Ramos (cell line): Measurements from ENCODE around the gene OAT.

Experiments used
- in situ Hi-C: fragments of 300-500 bp; cut with MboI; formaldehyde crosslinking; loops from one replicate; pipeline ENCODE4 v1.14.3; 2022; ENCODE audit warnings: low sequenced_read_pairs; ENCODE audit not compliant: unreplicated experiment

OAT gene

DNA sequence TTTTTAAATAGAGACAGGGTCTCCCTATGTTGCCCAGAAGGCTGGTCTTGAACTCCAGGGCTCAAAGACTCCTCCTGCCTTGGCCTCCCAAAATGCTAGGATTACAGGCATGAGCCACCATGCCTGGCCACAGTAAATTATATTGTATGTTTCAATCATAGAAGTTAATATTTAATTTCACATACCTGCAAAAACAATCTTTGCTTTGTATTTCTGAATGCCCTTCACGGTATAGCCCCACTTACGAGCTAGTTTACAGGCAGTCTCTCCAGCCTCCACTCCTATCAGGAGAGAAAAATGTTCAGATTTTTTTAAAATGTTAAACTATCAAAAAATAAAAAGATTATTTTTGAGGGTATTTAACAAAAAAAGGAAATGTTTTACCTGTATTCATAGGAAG lies 10.4 kb downstream of the OAT start:
- in situ Hi-C loops: no loop called here

DNA sequence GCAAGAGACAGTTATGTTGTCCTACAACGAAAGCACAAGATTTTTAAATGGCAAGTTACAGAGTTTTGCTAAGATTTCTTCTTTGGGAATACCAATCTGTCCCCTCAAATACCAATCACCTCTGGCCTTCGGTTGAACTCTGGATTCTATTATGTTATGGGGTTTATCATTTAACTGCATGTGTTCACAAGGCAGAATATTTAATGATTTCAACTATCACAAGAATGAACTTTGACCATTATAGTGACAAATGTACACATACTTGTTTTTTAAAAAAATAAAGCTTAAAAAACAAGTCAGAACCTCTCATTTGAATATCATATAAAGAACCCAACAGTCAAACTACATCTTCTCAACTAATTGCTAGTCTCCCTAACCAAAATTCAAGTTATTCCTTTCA lies 11.3 kb downstream of the OAT start:
- in situ Hi-C loops: no loop called here

DNA sequence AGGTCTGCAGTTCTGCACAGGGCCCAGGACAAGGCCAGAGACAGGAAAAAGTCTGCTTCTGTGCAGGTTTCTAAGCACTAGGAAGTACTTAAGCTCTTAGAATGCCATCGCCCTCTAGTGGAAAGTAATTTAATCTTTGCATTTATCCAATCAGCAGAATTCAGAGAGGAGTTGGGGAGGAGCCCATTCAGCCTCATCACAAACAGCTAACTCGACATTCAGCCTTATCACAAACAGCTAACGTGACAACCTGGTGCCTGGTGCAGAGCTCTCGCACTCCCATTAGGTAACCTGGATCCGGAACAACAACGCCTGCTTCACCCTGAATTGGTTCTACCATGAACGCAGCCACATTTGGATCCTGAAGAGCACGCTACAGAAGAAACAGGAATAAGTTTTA lies 15.2 kb downstream of the OAT start:
- in situ Hi-C loops: no loop called here

DNA sequence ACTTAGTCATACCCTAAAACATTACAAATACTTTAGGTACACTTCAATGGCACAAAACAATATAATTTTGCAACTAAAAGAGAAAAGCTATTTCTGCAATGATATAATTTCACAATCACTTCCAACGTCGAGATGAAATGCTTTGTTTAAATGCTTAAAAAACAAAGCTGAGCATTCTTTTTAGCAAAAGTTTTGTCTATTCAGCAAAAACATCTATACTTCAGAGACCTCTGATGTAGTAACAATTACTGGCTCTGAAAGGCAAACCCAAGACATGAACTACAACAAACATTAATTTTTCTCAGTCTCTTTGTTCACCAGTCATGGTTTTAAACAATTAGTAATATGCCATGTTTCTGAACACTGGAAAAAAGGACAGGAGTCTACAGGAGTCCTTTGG lies 16.4 kb downstream of the OAT start:
- in situ Hi-C loops: no loop called here

DNA sequence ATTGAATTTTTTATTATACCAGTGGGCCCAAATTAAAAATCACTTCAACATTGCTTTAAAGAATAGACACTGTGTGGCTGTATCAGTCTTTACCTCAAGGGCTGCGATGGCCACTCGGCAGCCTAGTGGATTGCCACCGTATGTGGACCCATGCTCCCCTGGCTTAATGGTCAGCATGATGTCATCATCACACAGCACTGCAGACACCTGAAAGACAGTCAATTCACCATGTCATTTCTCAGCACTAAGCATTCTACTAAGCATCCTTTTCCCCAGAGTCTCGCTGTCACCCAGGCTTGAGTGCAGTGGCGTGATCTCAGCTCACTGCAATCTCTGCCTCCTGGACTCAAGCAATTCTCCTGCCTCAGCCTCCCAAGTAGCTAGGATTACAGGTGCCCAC lies 17.1 kb downstream of the OAT start:
- in situ Hi-C loops: no loop called here

DNA sequence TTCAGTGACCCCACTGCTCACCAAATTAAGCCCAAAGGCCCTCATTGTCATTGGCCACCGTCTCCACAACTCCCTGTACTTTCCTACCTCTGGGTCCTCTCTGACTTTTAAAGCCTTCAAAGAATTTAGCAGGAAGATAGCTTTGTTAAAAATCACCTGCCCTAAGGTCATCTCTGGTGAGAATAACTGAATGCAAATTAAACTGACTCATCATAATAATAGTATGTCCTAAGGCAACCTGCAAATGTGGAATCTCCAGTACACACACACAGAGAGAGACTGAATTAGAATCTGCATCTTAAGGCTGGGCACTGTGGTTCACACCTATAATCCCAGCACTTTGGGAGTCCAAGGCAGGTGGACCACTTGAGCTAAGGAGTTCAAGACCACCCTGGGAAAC lies 24.1 kb downstream of the OAT start:
- in situ Hi-C loops: no loop called here

DNA sequence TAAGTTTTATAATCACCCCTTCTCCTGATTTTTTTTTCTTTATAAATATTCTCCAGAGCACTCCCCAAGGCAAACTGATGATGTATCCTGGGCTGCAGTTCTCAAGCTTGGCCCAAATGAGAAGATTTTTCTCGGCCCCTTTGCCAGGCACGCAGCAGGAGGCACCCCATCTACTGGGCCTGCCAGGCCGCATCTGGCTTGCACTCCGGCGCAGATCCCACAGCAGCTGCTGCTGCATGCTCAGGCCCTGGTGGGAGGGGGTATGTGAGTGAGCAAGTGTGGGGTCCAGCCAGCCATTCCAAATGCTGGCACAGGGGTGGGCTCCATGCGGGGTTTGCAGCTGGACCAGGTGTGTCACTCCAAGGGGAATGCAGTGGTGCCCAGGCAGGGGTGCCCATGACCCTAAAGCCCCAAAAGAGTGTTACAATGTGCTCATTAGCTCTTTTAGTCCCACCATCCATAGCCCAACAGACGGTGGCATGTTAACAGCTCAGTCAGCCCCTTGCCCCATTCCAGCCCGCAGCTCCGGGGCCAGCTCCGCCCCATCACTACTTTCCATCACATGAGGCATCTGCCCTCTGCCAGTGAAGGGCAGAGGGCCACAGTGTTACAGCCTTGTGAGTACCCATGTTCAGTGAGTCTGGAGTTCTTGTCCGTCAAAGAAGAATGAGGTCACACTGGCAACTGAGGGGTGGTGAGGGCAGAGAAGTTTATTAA lies 25.9 kb downstream of the OAT start:
- in situ Hi-C loops: no loop called here

DNA sequence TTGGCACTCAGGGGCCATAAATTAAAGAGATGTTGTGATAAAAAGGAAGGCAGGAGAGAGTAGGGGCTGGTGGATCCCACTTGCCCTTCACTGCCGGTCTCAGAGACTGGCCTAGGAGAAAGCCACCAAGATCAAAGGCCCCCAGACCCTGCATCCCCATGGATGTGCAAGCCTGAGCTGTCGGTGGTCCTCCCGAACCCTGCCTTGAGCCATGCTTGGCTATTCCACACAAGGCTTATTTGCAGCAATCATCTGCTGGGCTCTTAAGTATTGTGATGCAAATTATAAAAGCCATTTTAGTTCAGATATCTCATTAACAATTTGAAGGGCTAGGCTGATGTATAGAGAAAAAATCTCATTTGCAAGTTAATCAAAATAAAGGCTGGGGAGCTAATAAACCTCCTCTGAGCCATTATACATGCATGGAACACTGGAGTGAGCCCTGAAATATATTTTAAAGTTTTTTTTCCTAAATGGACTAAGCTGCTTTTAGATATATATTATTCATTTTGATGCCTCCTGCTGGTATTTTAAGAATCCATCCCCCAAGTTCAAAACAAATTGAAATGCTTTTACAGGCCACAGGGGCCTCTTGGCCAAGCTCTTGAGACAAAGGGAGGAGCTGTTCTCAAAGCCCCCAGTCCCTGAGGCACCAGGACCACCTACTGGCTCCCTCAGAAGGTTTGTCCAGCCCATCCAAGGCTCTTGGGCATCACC lies 28.1 kb downstream of the OAT start:
- in situ Hi-C loops: no loop called here

DNA sequence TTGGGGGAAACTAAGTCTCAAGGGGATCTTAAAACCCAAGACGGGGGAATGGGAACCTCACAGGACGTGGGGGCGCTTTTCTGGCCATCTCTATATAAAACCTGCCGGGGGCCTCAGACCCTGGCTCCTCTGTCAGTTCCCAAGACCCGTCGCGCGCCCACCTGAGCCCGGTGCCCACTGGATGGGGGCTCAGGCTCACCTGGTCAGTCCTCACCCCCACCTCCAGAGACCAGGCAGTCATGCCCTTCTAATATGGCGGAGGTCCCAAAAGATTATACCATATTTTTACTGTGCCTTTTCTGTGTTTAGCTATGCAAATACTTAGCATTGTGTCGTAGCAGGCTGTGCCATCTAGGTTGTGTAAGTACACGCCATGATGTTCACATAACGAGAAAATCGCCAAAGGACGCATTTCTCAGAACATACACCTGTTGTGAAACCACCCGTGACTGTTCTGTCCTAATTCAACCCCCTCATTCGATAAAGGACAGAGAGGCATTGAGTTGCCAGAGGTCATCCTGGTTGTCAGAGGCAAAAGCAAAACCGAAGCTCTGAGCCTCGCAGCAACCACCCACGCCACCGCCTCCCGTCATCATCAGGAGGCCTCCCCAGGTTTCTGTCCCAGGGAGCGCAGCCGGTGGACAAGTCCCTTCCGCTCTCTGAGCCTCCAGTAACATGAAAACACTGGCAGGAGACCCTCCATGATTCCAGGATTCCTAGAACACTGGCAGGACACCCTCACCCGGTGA lies 28.9 kb downstream of the OAT start:
- in situ Hi-C loops: loop anchor here (5.0 to 10.0 kb wide), 2 partner anchors 392 to 815 kb away; no protein-coding TSS in a partner anchor

DNA sequence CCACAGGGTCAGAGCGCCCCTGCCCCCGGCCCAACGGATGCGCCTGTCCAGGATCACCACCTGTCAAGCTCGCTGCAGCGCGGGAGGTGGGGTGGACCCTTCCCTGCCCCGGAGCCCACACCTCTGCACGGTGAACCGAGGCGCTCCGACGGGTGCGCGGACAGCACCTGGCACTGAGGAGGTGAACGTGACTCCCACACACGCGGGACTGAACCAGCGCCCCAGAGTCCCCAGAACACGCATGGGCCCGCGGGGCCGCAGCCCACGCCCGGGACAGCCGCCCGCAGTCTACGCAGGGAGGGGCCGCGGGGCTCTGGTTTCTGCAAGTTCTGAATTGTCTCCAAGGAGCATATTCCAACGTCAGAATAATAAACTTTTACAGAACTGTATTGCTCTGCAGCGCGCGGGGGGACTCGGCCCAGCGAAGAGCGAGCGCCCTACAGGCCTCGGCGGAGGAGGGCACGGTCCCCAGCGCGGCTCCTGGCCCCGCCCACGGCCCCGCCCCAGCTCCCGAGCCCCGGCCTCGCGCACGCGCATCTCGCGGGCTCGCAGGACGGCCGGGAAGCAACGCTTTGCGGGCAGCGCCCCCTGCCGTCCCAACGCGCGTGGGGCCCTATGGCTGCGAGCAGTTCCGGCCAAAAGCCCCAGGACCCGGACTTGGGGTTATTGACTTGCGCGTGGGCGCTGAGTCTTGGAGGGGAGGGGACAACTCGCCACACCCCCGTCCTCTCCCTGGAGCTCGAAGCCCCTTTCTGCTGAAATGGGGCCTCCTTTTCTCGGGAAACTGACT lies 29.7 kb downstream of the OAT start:
- in situ Hi-C loops: loop anchor here (5.0 to 10.0 kb wide), 2 partner anchors 392 to 814 kb away; no protein-coding TSS in a partner anchor

DNA sequence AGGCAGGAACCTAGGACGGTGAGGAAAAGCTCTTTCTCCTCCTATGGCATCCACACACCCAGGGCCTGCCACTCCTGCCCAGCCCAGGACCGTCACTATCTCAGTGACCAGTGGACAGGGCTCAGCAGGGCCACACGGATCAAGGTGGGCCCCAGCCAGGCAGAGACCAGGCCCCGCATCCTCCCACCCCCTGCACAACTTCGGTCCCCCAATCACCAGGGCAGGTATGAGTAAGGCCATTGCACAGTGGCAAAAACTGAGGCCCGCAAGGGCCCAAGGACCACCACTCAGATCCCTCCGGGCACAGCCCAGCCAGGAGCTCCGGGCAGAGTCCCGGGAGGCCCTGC lies 30.3 kb downstream of the OAT start:
- in situ Hi-C loops: loop anchor here (5.0 to 10.0 kb wide), 2 partner anchors 391 to 814 kb away; no protein-coding TSS in a partner anchor

DNA sequence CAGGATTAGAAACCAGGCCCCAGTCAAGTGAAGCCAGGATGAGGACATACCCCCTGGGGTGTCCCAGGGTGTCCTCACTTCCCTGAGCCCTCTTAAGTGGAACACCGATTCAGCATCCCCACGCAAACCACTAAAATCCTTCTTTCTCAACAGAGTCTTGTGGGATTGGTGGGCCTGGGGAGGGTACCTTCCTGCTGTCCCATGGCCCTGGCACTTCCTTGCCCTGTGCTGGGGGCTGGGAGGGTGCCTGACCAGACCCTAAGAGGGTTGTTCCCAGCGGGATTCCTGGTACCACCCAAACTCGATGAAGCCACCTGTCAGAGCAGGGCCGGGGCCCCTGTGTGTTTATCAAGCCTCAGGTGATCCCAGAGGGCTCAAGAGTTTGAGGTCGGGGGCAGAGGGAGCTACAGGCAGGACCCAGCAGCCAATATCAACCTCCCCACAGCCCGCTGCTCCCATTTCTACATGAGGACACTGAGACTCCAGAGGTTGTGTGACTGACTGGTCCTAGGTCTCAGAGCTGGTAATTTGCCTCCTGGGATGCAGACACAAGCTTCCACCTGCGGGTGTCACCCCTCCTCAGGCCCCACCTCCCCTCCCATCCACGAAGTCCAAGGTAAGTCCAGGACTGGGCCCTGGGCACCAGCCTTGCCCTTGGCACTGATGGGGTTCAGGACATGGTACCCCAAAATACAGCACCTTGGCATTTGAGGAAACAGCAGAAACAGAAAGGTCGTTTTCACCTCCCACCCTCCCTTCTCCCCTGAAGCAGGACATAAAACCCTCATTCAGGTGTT lies 31.4 kb downstream of the OAT start:
- in situ Hi-C loops: loop anchor here (5.0 to 10.0 kb wide), 2 partner anchors 390 to 812 kb away; no protein-coding TSS in a partner anchor

DNA sequence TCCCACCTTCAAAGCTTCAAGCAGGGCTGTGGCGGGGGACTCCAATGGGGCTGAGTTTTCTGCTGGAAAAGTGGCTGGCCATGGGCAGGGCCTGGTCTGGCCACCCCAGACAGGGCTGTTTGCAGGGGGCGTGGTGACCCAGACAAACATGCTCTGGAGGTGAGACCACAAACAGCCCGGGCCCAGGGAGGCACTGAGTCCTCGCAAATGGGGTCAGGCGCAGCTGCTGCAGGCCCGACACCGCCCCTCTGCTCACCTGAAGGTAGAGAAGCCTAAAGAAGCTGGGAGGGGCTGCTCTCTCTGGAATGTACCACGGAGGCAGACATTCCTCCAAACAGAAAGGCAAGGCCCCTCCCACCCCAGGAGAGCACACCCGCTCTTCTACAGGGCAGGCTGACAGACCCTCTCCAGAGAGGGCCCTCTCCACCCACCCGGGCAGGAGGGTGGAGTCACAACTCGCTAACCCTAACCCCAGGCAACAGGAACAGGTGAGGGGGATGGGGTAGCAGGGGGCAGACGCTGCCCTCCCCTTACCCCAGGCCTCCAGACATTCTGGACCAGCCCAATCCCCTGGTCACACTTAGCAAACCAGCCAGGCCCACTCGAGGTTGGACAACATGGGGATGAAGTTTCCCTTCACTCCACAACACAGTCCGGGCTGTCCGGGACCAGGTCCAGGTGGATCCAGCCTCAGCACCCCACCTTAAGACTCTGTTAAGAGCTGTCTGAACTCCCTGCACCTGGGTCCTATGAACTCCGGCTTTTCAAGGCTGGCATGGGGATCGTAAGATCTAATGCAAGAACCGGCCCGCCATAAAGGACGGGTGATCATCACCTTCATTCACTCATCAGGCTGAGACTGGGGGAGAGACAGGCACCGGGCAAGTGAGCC lies 32.3 kb downstream of the OAT start:
- in situ Hi-C loops: loop anchor here (5.0 to 10.0 kb wide), 2 partner anchors 389 to 812 kb away; no protein-coding TSS in a partner anchor

DNA sequence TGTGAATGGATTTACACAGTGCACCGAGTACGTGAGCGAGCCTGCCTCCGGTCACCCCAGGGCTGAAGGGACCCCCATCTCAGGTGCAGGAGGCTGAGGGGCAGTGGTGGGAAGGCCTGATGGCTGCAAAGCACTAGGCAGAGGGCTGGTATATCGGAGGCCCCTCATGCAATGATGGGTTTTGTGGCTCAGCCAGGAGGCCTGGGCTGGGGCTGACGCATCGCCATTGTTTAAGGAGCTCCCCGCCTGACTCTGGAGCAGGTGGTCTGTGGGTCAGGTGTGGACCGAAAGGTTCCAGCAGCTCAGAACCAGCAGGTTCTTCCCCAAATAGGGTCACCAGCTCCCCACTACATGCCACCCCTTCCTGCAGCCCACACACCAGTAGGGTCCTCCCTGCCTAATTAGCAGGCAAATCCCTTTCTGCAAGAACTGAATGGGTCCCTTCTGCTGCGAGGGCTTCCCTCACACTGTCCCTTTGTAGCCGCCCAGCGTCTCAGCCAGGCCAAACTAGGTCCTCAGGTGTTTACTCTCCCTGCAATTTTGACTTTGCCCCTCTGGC lies 33.0 kb downstream of the OAT start:
- in situ Hi-C loops: loop anchor here (5.0 to 10.0 kb wide), 2 partner anchors 388 to 811 kb away; no protein-coding TSS in a partner anchor

DNA sequence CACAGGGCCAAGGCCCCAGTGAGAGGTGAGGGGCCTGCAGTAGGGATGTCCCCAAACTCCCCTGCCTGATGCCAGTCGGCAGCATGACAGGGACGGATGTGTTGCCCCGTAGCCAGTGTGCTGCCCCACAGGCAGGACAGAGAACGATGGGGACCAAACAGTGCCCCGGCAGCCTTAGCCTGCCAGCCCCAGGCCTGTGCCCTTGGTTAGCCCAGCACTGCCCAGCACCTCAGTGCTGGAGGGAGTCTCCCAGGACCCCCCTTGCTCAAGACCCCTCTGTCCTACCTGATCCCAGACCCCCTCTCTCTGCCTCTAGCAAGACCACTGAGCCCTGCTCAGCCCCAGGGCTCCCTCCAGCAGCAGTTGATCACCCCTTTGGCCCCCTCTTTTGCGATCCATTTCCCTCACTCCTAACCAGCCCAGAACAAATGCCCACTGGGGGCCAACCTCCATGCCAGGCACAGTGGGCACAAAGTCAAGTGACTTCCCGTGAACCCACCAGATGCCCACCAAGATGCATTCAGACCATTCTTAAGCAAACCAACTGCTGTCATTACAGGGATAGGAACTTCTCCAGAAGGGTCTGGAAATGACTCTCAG lies 34.0 kb downstream of the OAT start:
- in situ Hi-C loops: loop anchor here (5.0 to 10.0 kb wide), 2 partner anchors 387 to 810 kb away; no protein-coding TSS in a partner anchor

DNA sequence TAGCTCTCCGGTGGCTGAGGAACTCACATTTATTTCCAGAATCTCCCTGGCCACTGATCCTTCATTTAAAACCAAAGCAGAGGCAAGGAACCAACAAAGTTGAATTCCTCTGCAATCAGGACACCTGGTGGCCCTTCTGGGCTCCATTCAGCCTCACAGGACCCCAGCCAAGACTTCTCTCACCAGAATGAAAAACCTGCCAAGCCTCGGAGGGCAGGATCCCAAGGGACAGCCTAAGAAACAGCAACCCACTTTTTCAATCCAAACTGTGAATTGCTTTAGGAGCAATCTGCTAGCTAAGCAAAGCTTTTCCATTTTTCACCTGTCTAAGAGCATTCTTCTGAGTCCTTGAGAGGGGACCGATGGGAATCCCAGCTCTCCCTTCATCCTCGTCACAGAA lies 34.6 kb downstream of the OAT start:
- in situ Hi-C loops: loop anchor here (10.0 kb wide), 1 partner anchor 809 kb away; no protein-coding TSS in a partner anchor

DNA sequence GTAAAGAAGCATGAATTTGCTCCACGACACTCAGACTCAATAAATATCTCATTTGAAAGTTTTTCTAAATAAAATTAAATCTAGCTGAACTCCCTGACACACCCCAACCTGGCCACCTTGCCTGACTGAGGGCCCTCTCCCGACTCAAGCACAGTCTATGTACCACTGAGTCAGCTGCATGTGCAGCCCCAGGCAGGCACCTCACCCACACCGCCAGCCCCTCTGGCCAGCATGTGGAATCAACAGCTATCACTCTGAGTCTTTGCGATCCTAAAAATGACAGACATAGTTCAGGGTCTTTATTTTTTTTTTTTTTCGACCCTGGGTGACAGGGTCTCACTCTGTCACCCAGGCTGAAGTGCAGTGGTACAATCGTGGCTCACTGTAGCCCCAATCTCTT lies 35.2 kb downstream of the OAT start:
- in situ Hi-C loops: loop anchor here (10.0 kb wide), 1 partner anchor 809 kb away; no protein-coding TSS in a partner anchor
